GM10248 (cell line): ENCODE measurements around the gene ADAMTSL2.

Experiments used
- CTCF ChIA-PET: fragments of 300-600 bp; sonication (Branson Sonifier 250); formaldehyde crosslinking; extraction: SDS; loops from one replicate; lab custom pipeline; 2021; ENCODE audit warnings: antibody characterized with exemption; lab: Yijun Ruan, JAX
- POLR2A ChIA-PET: fragments of 350-650 bp; sonication (Branson Sonifier 250); formaldehyde crosslinking; extraction: SDS; loops from one replicate; lab custom pipeline; 2020; ENCODE audit warnings: antibody characterized with exemption; lab: Yijun Ruan, JAX
- DNase-seq: peaks from one replicate; pipeline ENCODE4 v3.0.0; 2012; ENCODE audit errors: extremely low spot score
- TF ChIP-seq, protein P1 (sequence below): IDR thresholded peaks from 2 replicates; pipeline ENCODE4 v1.5.1; 2012; ENCODE audit warnings: mild to moderate bottlenecking, low read depth; ENCODE audit errors: extremely low read depth, missing control alignments, control extremely low read depth

The ADAMTSL2 gene

DNA sequence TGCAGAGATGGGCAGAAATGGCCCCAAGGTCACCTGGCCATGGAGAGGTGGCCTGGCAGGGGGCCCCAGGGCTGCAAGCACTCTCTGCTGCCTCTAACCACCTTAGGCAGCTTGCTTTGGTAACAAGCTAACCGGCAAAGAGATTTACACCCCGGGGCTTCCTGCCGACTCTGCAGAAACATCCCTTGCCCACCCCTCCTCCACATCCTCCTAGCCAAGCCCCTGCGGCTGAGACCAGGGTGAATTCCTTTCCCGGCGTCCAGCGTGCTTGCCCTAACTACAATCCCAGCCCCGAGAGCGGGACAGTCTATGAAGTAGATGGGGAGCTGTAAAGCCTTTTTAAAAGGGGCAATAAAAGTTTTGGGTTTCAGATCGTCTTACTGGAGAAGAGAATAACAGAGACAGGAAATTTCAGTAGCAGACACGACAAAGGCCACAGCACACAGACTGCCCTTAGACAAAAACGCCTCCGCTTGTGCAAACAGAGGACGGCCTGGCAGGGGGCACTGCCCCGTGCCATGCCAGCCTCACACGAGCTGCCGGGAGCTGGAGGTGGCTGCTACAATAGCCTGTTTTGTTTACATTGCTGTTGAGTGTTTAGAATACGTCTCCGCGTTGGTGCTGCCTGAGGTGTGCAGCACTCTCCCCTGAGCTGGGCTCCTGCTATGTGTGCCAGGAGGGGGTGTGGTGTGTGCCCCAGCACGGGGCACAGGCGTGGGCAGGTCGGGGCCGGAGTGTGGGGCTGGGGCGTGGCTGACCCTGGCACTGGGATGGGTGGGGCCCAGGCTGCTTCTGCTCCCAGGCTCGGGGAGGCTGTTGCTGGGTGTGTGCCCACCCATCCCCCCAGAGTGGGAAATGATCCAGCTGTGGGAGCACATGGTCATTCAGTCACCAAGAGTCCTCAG is 25.1 kb upstream of the ADAMTSL2 start:
- CTCF ChIA-PET: interaction anchor here (2.1 kb wide), 1 partner anchor 10 kb away, joined by 6 read pairs; no protein-coding TSS in a partner anchor
- no peak for DNase-seq
- POLR2A ChIA-PET: no interaction called here
- TF ChIP-seq, protein P1, sequence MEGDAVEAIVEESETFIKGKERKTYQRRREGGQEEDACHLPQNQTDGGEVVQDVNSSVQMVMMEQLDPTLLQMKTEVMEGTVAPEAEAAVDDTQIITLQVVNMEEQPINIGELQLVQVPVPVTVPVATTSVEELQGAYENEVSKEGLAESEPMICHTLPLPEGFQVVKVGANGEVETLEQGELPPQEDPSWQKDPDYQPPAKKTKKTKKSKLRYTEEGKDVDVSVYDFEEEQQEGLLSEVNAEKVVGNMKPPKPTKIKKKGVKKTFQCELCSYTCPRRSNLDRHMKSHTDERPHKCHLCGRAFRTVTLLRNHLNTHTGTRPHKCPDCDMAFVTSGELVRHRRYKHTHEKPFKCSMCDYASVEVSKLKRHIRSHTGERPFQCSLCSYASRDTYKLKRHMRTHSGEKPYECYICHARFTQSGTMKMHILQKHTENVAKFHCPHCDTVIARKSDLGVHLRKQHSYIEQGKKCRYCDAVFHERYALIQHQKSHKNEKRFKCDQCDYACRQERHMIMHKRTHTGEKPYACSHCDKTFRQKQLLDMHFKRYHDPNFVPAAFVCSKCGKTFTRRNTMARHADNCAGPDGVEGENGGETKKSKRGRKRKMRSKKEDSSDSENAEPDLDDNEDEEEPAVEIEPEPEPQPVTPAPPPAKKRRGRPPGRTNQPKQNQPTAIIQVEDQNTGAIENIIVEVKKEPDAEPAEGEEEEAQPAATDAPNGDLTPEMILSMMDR: no peak

DNA sequence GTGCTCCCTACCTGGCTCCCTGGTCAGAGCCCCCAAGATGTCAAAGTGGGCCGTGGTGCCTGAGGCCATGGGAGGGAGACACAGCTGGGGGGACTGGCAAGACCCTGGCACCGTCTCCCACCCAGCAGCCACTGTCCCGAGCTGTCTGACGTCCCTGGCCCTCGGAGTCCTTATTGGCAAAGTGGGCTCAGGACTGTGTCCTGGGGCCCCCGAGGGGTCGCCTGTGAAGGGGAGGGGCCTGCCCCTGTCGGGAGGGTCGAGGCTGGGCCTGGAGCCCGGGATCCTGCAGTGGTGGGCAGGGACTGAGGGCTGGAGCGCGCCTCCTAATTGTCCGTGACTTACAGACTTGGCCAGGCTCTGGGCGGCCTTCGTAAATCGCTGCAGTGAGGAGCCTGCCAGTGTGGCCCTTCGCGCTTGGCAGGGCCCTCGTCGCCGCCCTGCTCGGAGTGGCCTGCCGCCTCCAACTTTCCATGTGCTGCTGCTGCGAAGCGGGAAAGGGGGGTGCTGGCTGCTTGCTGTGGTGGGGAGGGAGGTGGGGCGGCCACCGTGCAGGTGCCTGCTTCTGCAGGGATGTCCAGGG is 23.5 kb upstream of the ADAMTSL2 start:
- CTCF ChIA-PET: no interaction called here
- TF ChIP-seq, protein P1: no peak
- no peak for DNase-seq
- POLR2A ChIA-PET: no interaction called here

DNA sequence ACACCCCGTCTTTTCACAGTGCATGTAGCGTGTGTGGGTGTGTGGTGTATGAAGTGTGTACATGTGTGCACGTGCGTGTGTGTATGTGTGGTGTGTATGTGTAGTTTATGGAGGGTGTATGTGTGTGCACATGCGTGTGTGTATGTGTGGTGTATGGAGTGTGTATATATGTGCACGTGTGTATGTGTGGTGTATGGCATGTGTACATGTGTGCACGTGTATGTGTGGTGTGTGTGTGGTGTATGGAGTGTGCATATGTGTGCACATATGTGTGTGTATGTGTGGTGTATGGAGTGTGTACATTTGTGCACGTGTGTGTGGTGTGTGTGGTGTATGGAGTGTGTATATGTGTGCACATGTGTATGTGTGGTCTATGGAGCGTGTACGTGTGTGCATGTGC is 22.9 kb upstream of the ADAMTSL2 start:
- POLR2A ChIA-PET: no interaction called here
- TF ChIP-seq, protein P1: no peak
- CTCF ChIA-PET: no interaction called here
- no peak for DNase-seq

DNA sequence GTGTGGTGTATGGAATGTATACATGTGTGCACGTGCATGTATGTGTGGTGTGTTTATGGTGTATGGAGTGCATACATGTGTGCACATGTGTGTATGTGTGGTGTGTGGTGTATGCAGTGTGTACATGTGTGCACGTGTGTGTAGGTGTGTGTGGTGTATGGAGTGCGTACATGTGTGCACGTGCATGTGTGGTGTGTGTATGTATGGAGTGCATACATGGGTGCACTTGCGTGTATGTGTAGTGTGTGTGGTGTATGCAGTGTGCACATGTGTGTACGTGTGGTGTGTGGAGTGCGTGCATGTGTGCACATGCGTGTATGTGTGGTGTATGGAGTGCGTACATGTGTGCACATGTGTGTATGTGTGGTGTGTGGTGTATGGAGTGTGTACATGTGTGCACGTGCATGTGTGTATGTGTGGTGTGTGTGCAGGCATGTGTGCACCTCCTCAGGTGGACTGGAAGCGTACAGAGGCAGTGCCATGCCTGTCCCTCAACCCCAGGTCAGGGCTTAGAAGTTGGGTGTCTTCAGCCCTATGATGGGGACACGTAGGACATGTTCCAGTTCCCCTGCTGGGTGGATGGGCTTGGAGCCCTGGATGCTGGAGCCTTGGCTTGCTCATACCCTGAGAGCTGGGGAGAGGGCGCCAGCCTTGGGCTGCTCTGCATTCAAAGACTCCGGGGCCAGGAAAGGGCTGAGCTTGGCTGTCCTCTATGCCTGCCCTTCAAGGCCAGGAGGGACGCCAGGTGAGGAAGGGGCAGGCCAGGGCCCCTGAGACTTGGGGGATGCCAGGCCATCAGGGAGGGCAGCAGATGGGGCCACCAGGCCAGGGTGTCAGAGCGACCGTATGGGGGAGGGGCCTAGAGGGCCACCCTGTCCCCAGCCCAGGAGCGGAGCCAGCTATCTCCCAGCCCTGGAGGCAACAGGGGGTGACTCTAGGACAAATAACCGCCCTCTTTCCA is 22.0 kb upstream of the ADAMTSL2 start:
- ChIA-PET CTCF (no interaction called here), POLR2A (no interaction called here)
- TF ChIP-seq, protein P1: no peak
- no peak for DNase-seq

DNA sequence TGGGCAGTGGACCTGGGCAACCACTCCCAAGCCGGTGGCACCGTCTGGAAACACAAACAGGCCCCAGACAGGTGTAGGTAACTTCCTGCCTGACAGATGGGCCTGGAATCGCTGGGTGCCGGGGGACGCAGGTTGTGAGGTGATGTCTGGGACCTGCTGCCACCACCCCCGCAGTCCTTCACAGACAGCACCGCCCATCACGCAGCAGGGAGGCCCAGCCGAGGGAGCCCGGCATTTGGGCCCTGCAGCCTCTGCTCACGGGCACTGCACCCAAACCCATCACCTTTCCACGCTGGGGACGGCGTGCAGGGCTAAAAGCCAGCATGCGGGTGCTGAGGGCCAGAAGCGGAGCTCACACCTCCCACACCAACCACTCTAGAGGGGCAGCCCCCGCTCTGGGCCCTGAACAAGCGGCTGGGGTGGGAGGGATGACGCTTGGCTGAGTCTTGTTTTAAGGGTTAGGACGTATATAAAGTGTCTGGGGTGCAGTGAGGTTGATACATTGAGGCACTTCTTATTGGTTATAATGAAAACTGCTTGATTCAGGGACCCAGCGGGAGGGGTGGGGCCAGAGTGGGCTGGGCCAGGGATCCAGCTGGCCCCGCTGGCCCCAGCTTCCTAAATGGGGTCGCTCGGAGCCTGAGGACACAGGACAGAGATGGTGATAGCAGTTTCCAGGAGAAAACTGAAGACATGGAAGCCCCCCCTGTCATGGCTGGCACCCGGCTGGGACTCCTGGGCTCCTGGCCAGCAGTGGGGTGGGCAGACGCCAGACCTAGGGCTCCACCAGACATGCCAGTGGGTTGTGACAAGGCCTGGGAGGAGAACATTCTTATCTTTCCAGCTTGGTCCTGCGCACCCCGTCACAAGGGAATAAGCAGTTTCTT is 21.0 kb upstream of the ADAMTSL2 start:
- TF ChIP-seq, protein P1: no peak
- ChIA-PET POLR2A (no interaction called here), CTCF (no interaction called here)
- no peak for DNase-seq
